Calu3 (cell line): ENCODE results near the gene UST. TPM values are rescaled to one million over a fixed set of nuclear protein-coding genes. Genes with fewer than 3 reads are reported as not detected.

Experiments
- BruUV-seq: library from RNA; stranded (reverse); fragments of 400-500 nt; replicated peaks from 2 replicates; lab custom pipeline; 2021; lab: Mats Ljungman, UMichigan
- CTCF ChIA-PET: fragments of 300-600 bp; sonication (Branson Sonifier 250); formaldehyde crosslinking; loops from one replicate; lab custom pipeline; 2022; ENCODE audit warnings: antibody characterized with exemption; lab: Charles Lee
- DNase-seq: peaks from one replicate; pipeline ENCODE4 v3.0.0; 2022
- H3K27ac Mint-ChIP-seq: one replicate; pipeline ENCODE4 v1.8.0; 2022; ENCODE audit warnings: mixed read lengths; ENCODE audit not compliant: unreplicated experiment
- H3K27me3 Mint-ChIP-seq: one replicate; pipeline ENCODE4 v1.8.0; 2022; ENCODE audit warnings: mixed read lengths; ENCODE audit not compliant: unreplicated experiment
- H3K36me3 Mint-ChIP-seq: one replicate; pipeline ENCODE4 v1.8.0; 2022; ENCODE audit warnings: mild to moderate bottlenecking, moderate library complexity, mixed read lengths; ENCODE audit not compliant: insufficient read depth, unreplicated experiment
- H3K4me1 Mint-ChIP-seq: one replicate; pipeline ENCODE4 v1.8.0; 2022; ENCODE audit warnings: mild to moderate bottlenecking, low read depth, mixed read lengths; ENCODE audit not compliant: unreplicated experiment
- H3K4me3 Mint-ChIP-seq: one replicate; pipeline ENCODE4 v1.8.0; 2022; ENCODE audit warnings: mild to moderate bottlenecking, low read depth, moderate library complexity, mixed read lengths; ENCODE audit not compliant: unreplicated experiment
- H3K9me3 Mint-ChIP-seq: one replicate; pipeline ENCODE4 v1.8.0; 2022; ENCODE audit warnings: low read depth, mixed read lengths; ENCODE audit not compliant: unreplicated experiment
- intact Hi-C: fragments of 100-400 bp; cut with micrococcal nuclease; formaldehyde crosslinking; loops from one replicate; pipeline ENCODE4 v1.10.0; 2022; ENCODE audit not compliant: unreplicated experiment
- total RNA-seq: library from RNA; stranded (reverse); gene quantifications from 2 replicates; pipeline ENCODE4 v1.2.3, GENCODE V29; 2022
- TF ChIP-seq, protein P1 (sequence below): fragments of 200-600 bp; IDR thresholded peaks from one replicate; pipeline ENCODE4 v1.8.0; 2022; ENCODE audit warnings: antibody characterized with exemption; ENCODE audit not compliant: unreplicated experiment

Gene UST
- total RNA-seq, 1 experiment from 2014 or later = 2.4 TPM

DNA sequence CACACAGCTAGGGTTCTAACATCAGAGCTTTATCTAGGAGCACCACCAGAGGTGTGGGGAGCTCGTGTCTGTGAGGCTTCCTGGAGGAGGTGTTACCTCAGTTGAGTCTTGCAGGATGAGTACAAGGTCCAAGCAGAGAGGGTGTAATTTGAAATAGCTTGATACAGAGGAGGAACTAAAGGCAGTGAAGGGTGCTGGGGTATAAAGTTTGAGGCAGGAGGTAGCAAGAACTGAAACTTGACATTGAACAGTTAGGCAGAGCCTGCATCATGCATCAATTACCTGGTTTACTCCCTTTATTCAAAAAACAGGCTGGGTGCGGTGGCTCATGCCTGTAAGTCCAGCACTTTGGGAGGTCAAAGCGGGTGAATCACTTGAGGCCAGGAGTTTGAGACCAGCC, 241.2 kb downstream of the UST start:
- H3K4me1 Mint-ChIP-seq = no peaks in the 10 kb centered on the region
- intact Hi-C loops = no loop called here
- TF ChIP-seq, protein P1, sequence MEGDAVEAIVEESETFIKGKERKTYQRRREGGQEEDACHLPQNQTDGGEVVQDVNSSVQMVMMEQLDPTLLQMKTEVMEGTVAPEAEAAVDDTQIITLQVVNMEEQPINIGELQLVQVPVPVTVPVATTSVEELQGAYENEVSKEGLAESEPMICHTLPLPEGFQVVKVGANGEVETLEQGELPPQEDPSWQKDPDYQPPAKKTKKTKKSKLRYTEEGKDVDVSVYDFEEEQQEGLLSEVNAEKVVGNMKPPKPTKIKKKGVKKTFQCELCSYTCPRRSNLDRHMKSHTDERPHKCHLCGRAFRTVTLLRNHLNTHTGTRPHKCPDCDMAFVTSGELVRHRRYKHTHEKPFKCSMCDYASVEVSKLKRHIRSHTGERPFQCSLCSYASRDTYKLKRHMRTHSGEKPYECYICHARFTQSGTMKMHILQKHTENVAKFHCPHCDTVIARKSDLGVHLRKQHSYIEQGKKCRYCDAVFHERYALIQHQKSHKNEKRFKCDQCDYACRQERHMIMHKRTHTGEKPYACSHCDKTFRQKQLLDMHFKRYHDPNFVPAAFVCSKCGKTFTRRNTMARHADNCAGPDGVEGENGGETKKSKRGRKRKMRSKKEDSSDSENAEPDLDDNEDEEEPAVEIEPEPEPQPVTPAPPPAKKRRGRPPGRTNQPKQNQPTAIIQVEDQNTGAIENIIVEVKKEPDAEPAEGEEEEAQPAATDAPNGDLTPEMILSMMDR = no peak
- no peak overlapping the region for H3K27ac Mint-ChIP-seq
- DNase-seq = no peak
- no TSS peak for BruUV-seq
- H3K27me3 Mint-ChIP-seq = peaks cover 50% of the 10 kb centered on the region
- CTCF ChIA-PET = no interaction called here
- H3K36me3 Mint-ChIP-seq = no peaks in the 10 kb centered on the region
- H3K4me3 Mint-ChIP-seq = no peak overlapping the region
- H3K9me3 Mint-ChIP-seq = no peaks in the 10 kb centered on the region

GRCh38 chr6:148989585-148989984, 242.8 kb downstream of the UST start:
- CTCF ChIA-PET = interaction anchor here (0.6 kb wide), 1 partner anchor 17 kb away, joined by 4 read pairs; no protein-coding TSS in a partner anchor
- Mint-ChIP-seq H3K9me3 (no peaks in the 10 kb centered on the region), H3K27ac (no peak overlapping the region), H3K27me3 (peaks cover 46% of the 10 kb centered on the region), H3K4me3 (no peak overlapping the region), H3K36me3 (no peaks in the 10 kb centered on the region), H3K4me1 (no peaks in the 10 kb centered on the region)
- BruUV-seq = no TSS peak
- DNase-seq = no peak
- TF ChIP-seq, protein P1 = no peak
- intact Hi-C loops = no loop called here

GRCh38 chr6:148990403-148990802, 243.6 kb downstream of the UST start:
- H3K9me3 Mint-ChIP-seq = no peaks in the 10 kb centered on the region
- no peak for DNase-seq
- CTCF ChIA-PET = no interaction called here
- no peak overlapping the region for H3K4me3 Mint-ChIP-seq
- BruUV-seq = no TSS peak
- H3K27ac Mint-ChIP-seq = no peak overlapping the region
- intact Hi-C loops = no loop called here
- TF ChIP-seq, protein P1 = no peak
- peaks cover 37% of the 10 kb centered on the region for H3K27me3 Mint-ChIP-seq
- H3K4me1 Mint-ChIP-seq = no peaks in the 10 kb centered on the region
- H3K36me3 Mint-ChIP-seq = no peaks in the 10 kb centered on the region

DNA sequence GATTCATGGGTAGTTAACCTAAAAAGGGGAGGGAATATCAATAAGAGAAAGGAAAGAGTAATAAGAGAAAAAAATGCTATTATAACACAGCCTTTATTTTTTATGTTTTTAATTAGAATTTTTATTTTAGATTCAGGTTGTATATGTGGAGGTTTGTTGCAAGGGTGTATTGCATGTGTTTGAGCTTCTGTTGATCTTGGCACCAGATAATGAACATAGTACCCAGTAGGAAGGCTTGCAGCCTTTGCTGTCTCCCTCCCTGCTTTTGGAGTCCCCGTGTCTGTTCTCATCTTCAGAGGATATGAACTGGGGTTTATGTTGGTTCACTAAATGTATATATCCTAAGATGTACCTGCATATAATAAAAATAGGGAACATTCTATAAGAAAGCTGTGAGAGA, 250.0 kb downstream of the UST start:
- Mint-ChIP-seq H3K4me1 (no peaks in the 10 kb centered on the region), H3K27me3 (no peaks in the 10 kb centered on the region), H3K4me3 (no peak overlapping the region), H3K36me3 (no peaks in the 10 kb centered on the region), H3K9me3 (peaks cover 5% of the 10 kb centered on the region), H3K27ac (no peak overlapping the region)
- DNase-seq = no peak
- TF ChIP-seq, protein P1 = no peak
- BruUV-seq = no TSS peak
- intact Hi-C loops = no loop called here
- CTCF ChIA-PET = no interaction called here
